ENCODE measurements around the gene RNASE7. TPM values are rescaled to one million over a fixed set of nuclear protein-coding genes. Genes with fewer than 3 reads are reported as not detected.

Gene RNASE7
- not detected for total RNA-seq
- long read RNA-seq = 0 reads

GRCh38 chr14:21041676-21042433 is at the start of gene RNASE7:
TSS of gene RNASE7 (plus strand) at chr14:21042362. CDS start at chr14:21042993, 631 bp downstream.
- Histone ChIP-seq H3K27me3 (ENCODE audit: low read depth) (no peaks in the 10 kb centered on the region), H3K4me3 (peak within 1 kb of the TSS; percentile 5), H3K36me3 (no peaks in the 10 kb centered on the region), H3K27ac (replicated peaks) (peak within 1 kb of the TSS; percentile 77), H3K9me3 (replicated peaks) (no peaks in the 10 kb centered on the region), H3K4me1 (peaks cover 48% of the 10 kb centered on the region)
- DNase-seq = no peak
- no peak for TF ChIP-seq CTCF (IDR thresholded peaks at IDR 0.05; ENCODE audit: borderline replicate concordance)
- intact Hi-C loops (cut with micrococcal nuclease) = loop anchor here (2.0 kb wide), 1 partner anchor 27 kb away; no protein-coding TSS in a partner anchor

GRCh38 chr14:20996521-20996920 is 45.6 kb upstream of the RNASE7 start:
- peaks cover 6% of the 10 kb centered on the region for H3K4me1 ChIP-seq
- H3K9me3 ChIP-seq (replicated peaks) = no peaks in the 10 kb centered on the region
- H3K27ac ChIP-seq (replicated peaks) = no peak overlapping the region
- intact Hi-C loops (cut with micrococcal nuclease) = no loop called here
- peaks cover 60% of the 10 kb centered on the region for H3K36me3 ChIP-seq
- H3K4me3 ChIP-seq = no peak overlapping the region
- H3K27me3 ChIP-seq (ENCODE audit: low read depth) = no peaks in the 10 kb centered on the region
- no peak for TF ChIP-seq CTCF (IDR thresholded peaks at IDR 0.05; ENCODE audit: borderline replicate concordance)
- DNase-seq = no peak

- intact Hi-C loops (cut with micrococcal nuclease) = no loop called here
- Histone ChIP-seq H3K4me1 (peaks cover under 1% of the 10 kb centered on the region), H3K9me3 (replicated peaks) (no peaks in the 10 kb centered on the region), H3K27me3 (ENCODE audit: low read depth) (no peaks in the 10 kb centered on the region), H3K4me3 (no peak overlapping the region), H3K27ac (replicated peaks) (no peak overlapping the region), H3K36me3 (peaks cover 54% of the 10 kb centered on the region)
- no peak for DNase-seq
- no peak for TF ChIP-seq CTCF (IDR thresholded peaks at IDR 0.05; ENCODE audit: borderline replicate concordance)
Measured at GRCh38 chr14:20997115-20997514, 45.0 kb upstream of the RNASE7 start.

- no peak for DNase-seq
- Histone ChIP-seq H3K27me3 (ENCODE audit: low read depth) (no peaks in the 10 kb centered on the region), H3K4me3 (no peak overlapping the region), H3K27ac (replicated peaks) (no peak overlapping the region), H3K4me1 (no peaks in the 10 kb centered on the region), H3K9me3 (replicated peaks) (no peaks in the 10 kb centered on the region), H3K36me3 (peaks cover 50% of the 10 kb centered on the region)
- intact Hi-C loops (cut with micrococcal nuclease) = no loop called here
- no peak for TF ChIP-seq CTCF (IDR thresholded peaks at IDR 0.05; ENCODE audit: borderline replicate concordance)
Measured at GRCh38 chr14:20997564-20997963, 44.6 kb upstream of the RNASE7 start.

GRCh38 chr14:20998139-20998538 is 44.0 kb upstream of the RNASE7 start:
- Histone ChIP-seq H3K27me3 (ENCODE audit: low read depth) (no peaks in the 10 kb centered on the region), H3K36me3 (peaks cover 44% of the 10 kb centered on the region), H3K9me3 (replicated peaks) (no peaks in the 10 kb centered on the region), H3K27ac (replicated peaks) (no peak overlapping the region), H3K4me3 (no peak overlapping the region), H3K4me1 (peaks cover 3% of the 10 kb centered on the region)
- no peak for TF ChIP-seq CTCF (IDR thresholded peaks at IDR 0.05; ENCODE audit: borderline replicate concordance)
- intact Hi-C loops (cut with micrococcal nuclease) = no loop called here
- no peak for DNase-seq

Measured in left ventricle myocardium inferior (tissue), 1 donor.